Measurements from ENCODE around the gene ZNRF3. TPM values are rescaled to one million over a fixed set of nuclear protein-coding genes. Genes with fewer than 3 reads are reported as not detected.

ZNRF3 gene
- total and polyA plus RNA-seq, 5 donors = 4.0 to 9.4 (median 8.4) TPM

- DNase-seq (peak; percentile 39 to 72 (median 70)), ATAC-seq (peak; percentile 14 to 34)
- Histone ChIP-seq H3K27ac (ENCODE audit: low read length) (peak within 1 kb of the TSS; percentile 9), H3K27me3 (ENCODE audit: control insufficient read depth, insufficient read depth) (no peaks in the 10 kb centered on the region), H3K9me3 (ENCODE audit: control insufficient read depth, low read length) (no peaks in the 10 kb centered on the region), H3K4me3 (ENCODE audit: low read length) (peak within 1 kb of the TSS; percentile 85), H3K4me1 (ENCODE audit: control insufficient read depth, insufficient read depth, low read length) (peaks cover 2% of the 10 kb centered on the region)
- intact Hi-C loops (cut with DNase I) = loop anchor here in 3 of 4 donors (5.0 to 10.0 kb wide), 3 partner anchors 72 to 82 kb away; no protein-coding TSS in a partner anchor
- under 1% methylated on average over 76 of the region's 76 CpGs for WGBS
Observed at GRCh38 chr22:29072979-29073617, 189.7 kb downstream of the ZNRF3 start, which contains the start of gene KREMEN1. KREMEN1 (plus strand) TSS chr22:29073035; CDS start chr22:29073131, 96 bp downstream.

- intact Hi-C loops (cut with DNase I) = loop anchor here in 3 of 4 donors (5.0 to 10.0 kb wide), 3 partner anchors 71 to 81 kb away; no protein-coding TSS in a partner anchor
- Histone ChIP-seq H3K4me1 (ENCODE audit: control insufficient read depth, insufficient read depth, low read length) (peaks cover 2% of the 10 kb centered on the region), H3K9me3 (ENCODE audit: control insufficient read depth, low read length) (no peaks in the 10 kb centered on the region), H3K27ac (ENCODE audit: low read length) (peak overlapping the region; percentile 9), H3K4me3 (ENCODE audit: low read length) (peak overlapping the region; percentile 85), H3K27me3 (ENCODE audit: control insufficient read depth, insufficient read depth) (no peaks in the 10 kb centered on the region)
- DNase-seq = peak; percentile 55 to 83 (median 82)
- ATAC-seq = peak; percentile 65 to 71
- 4% methylated on average over 53 of the region's 53 CpGs for WGBS
Observed at GRCh38 chr22:29073618-29074275, 190.4 kb downstream of the ZNRF3 start.

GRCh38 chr22:29074276-29074772, 191.0 kb downstream of the ZNRF3 start:
- no peaks in the 10 kb centered on the region for H3K27me3 ChIP-seq (ENCODE audit: control insufficient read depth, insufficient read depth)
- DNase-seq = no peak
- WGBS = 56% methylated on average over 10 of the region's 10 CpGs
- H3K4me1 ChIP-seq (ENCODE audit: control insufficient read depth, insufficient read depth, low read length) = peaks cover 5% of the 10 kb centered on the region
- H3K9me3 ChIP-seq (ENCODE audit: control insufficient read depth, low read length) = no peaks in the 10 kb centered on the region
- H3K27ac ChIP-seq (ENCODE audit: low read length) = no peak overlapping the region
- ATAC-seq = peak in 1 of 2 donors; percentile 2
- intact Hi-C loops (cut with DNase I) = loop anchor here in 3 of 4 donors (5.0 to 10.0 kb wide), 3 partner anchors 70 to 80 kb away; no protein-coding TSS in a partner anchor
- peak overlapping the region; percentile 85 for H3K4me3 ChIP-seq (ENCODE audit: low read length)

GRCh38 chr22:29078036-29078868, 194.9 kb downstream of the ZNRF3 start:
- H3K27me3 ChIP-seq (ENCODE audit: control insufficient read depth, insufficient read depth) = no peaks in the 10 kb centered on the region
- intact Hi-C loops (cut with DNase I) = loop anchor here in 2 of 4 donors (10.0 kb wide), 2 partner anchors 67 to 77 kb away; no protein-coding TSS in a partner anchor

GRCh38 chr22:29078869-29079207, 195.5 kb downstream of the ZNRF3 start:
- DNase-seq (no peak), ATAC-seq (no peak)
- Histone ChIP-seq H3K9me3 (ENCODE audit: control insufficient read depth, low read length) (no peaks in the 10 kb centered on the region), H3K27ac (ENCODE audit: low read length) (peak overlapping the region; percentile 72), H3K27me3 (ENCODE audit: control insufficient read depth, insufficient read depth) (no peaks in the 10 kb centered on the region), H3K4me3 (ENCODE audit: low read length) (no peak overlapping the region), H3K4me1 (ENCODE audit: control insufficient read depth, insufficient read depth, low read length) (peaks cover 15% of the 10 kb centered on the region)
- intact Hi-C loops (cut with DNase I) = loop anchor here in 2 of 4 donors (10.0 kb wide), 2 partner anchors 66 to 76 kb away; no protein-coding TSS in a partner anchor
- 76% methylated on average over 6 of the region's 6 CpGs for WGBS

More at GRCh38 chr22:29078036-29078868, 194.9 kb downstream of the ZNRF3 start:
- DNase-seq (no peak), ATAC-seq (no peak)
- peak overlapping the region; percentile 72 for H3K27ac ChIP-seq (ENCODE audit: low read length)
- peaks cover 15% of the 10 kb centered on the region for H3K4me1 ChIP-seq (ENCODE audit: control insufficient read depth, insufficient read depth, low read length)
- H3K9me3 ChIP-seq (ENCODE audit: control insufficient read depth, low read length) = no peaks in the 10 kb centered on the region
- no peak overlapping the region for H3K4me3 ChIP-seq (ENCODE audit: low read length)
- 71% methylated on average over 6 of the region's 6 CpGs for WGBS

GRCh38 chr22:29079218-29079901, 196.0 kb downstream of the ZNRF3 start:
- Histone ChIP-seq H3K4me3 (ENCODE audit: low read length) (no peak overlapping the region), H3K27ac (ENCODE audit: low read length) (peak overlapping the region; percentile 8), H3K27me3 (ENCODE audit: control insufficient read depth, insufficient read depth) (no peaks in the 10 kb centered on the region), H3K9me3 (ENCODE audit: control insufficient read depth, low read length) (no peaks in the 10 kb centered on the region), H3K4me1 (ENCODE audit: control insufficient read depth, insufficient read depth, low read length) (peaks cover 15% of the 10 kb centered on the region)
- intact Hi-C loops (cut with DNase I) = loop anchor here in 2 of 4 donors (10.0 kb wide), 2 partner anchors 65 to 75 kb away; no protein-coding TSS in a partner anchor
- ATAC-seq = no peak
- DNase-seq = no peak
- WGBS = 70% methylated on average over 8 of the region's 8 CpGs

GRCh38 chr22:29080106-29080975, 197.0 kb downstream of the ZNRF3 start:
- Histone ChIP-seq H3K4me1 (ENCODE audit: control insufficient read depth, insufficient read depth, low read length) (peaks cover 13% of the 10 kb centered on the region), H3K27ac (ENCODE audit: low read length) (peak overlapping the region; percentile 67), H3K9me3 (ENCODE audit: control insufficient read depth, low read length) (no peaks in the 10 kb centered on the region), H3K27me3 (ENCODE audit: control insufficient read depth, insufficient read depth) (no peaks in the 10 kb centered on the region), H3K4me3 (ENCODE audit: low read length) (no peak overlapping the region)
- intact Hi-C loops (cut with DNase I) = no loop called here
- 68% methylated on average over 7 of the region's 7 CpGs for WGBS
- ATAC-seq (peak; percentile 39 to 48), DNase-seq (peak; percentile 54 to 62 (median 58))

- Histone ChIP-seq H3K9me3 (ENCODE audit: control insufficient read depth, low read length) (no peaks in the 10 kb centered on the region), H3K4me1 (ENCODE audit: control insufficient read depth, insufficient read depth, low read length) (peaks cover 13% of the 10 kb centered on the region), H3K27ac (ENCODE audit: low read length) (peak overlapping the region; percentile 27), H3K4me3 (ENCODE audit: low read length) (no peak overlapping the region), H3K27me3 (ENCODE audit: control insufficient read depth, insufficient read depth) (no peaks in the 10 kb centered on the region)
- ATAC-seq (peak; percentile 51 to 64), DNase-seq (no peak)
- 42% methylated on average over 3 of the region's 3 CpGs for WGBS
- intact Hi-C loops (cut with DNase I) = no loop called here
Observed at GRCh38 chr22:29081517-29082236, 198.3 kb downstream of the ZNRF3 start.

All from right cardiac atrium (tissue), 5 donors.